NCI-H526 treated with DMSO at 0.1 percent for 48 hours (cell line): Measurements from ENCODE around the gene ZNF827.

Experiments used
- DNase-seq: peaks from one replicate; lab custom pipeline; 2025; lab: John Stamatoyannopoulos, UW

The ZNF827 gene

GRCh38 chr4:145933134-145933533 lies 5.5 kb downstream of the ZNF827 start:
- DNase-seq = no peak

GRCh38 chr4:145931403-145931802 lies 7.2 kb downstream of the ZNF827 start:
- no peak for DNase-seq

GRCh38 chr4:145930592-145930991 lies 8.0 kb downstream of the ZNF827 start:
- no peak for DNase-seq

GRCh38 chr4:145929415-145930178 lies 9.0 kb downstream of the ZNF827 start:
- no peak for DNase-seq

GRCh38 chr4:145928748-145929147 lies 9.9 kb downstream of the ZNF827 start:
- no peak for DNase-seq

GRCh38 chr4:145927030-145927429 lies 11.6 kb downstream of the ZNF827 start:
- DNase-seq = no peak

- DNase-seq = no peak
These were observed 17.4 kb downstream of the ZNF827 start for GRCh38 chr4:145921231-145921630.

- no peak for DNase-seq
These were observed 18.4 kb downstream of the ZNF827 start for GRCh38 chr4:145920205-145920604.

GRCh38 chr4:145912376-145912775 lies 26.2 kb downstream of the ZNF827 start:
- no peak for DNase-seq

- no peak for DNase-seq
These were observed 28.9 kb downstream of the ZNF827 start for GRCh38 chr4:145909773-145910172.

- DNase-seq = no peak
These were observed 29.3 kb downstream of the ZNF827 start for GRCh38 chr4:145909281-145909715.

GRCh38 chr4:145907812-145908211 lies 30.8 kb downstream of the ZNF827 start:
- no peak for DNase-seq

- no peak for DNase-seq
These were observed 31.2 kb downstream of the ZNF827 start for GRCh38 chr4:145907390-145907789.

- no peak for DNase-seq
These were observed 34.0 kb downstream of the ZNF827 start for GRCh38 chr4:145904413-145905177.

GRCh38 chr4:145902522-145902921 lies 36.1 kb downstream of the ZNF827 start:
- no peak for DNase-seq

GRCh38 chr4:145899886-145900460 lies 38.6 kb downstream of the ZNF827 start:
- DNase-seq = no peak

- DNase-seq = no peak
These were observed 39.6 kb downstream of the ZNF827 start for GRCh38 chr4:145898926-145899531.

GRCh38 chr4:145898466-145898865 lies 40.2 kb downstream of the ZNF827 start:
- no peak for DNase-seq

- no peak for DNase-seq
These were observed 43.6 kb downstream of the ZNF827 start for GRCh38 chr4:145895056-145895455.

- DNase-seq = no peak
These were observed 46.7 kb downstream of the ZNF827 start for GRCh38 chr4:145891958-145892357.

GRCh38 chr4:145890689-145891088 lies 47.9 kb downstream of the ZNF827 start:
- DNase-seq = no peak

GRCh38 chr4:145888393-145888792 lies 50.2 kb downstream of the ZNF827 start:
- DNase-seq = no peak
